Uterus (tissue), 2 donors: ENCODE data around the gene ATP10D.

Source experiments
- POLR2A ChIP-seq, 2 donors: fragments of 450-650 bp; IDR thresholded peaks; one replicate each; pipeline ENCODE4 v1.6.1; 2016; ENCODE audit warnings: antibody characterized with exemption in 2 of 2, mild to moderate bottlenecking in 1 of 2, moderate library complexity in 1 of 2
- TF ChIP-seq, protein P1 (sequence below), 4 experiments: fragments of 200-600 bp in 2 of 4; fragments of 450-650 bp in 2 of 4; sonication (generic) in 2 of 4; IDR thresholded peaks; one replicate each; pipeline ENCODE4 v1.5.1; 2016 to 2019; ENCODE audit warnings: antibody characterized with exemption in 4 of 4, mild to moderate bottlenecking in 2 of 4, moderate library complexity in 1 of 4

DNA sequence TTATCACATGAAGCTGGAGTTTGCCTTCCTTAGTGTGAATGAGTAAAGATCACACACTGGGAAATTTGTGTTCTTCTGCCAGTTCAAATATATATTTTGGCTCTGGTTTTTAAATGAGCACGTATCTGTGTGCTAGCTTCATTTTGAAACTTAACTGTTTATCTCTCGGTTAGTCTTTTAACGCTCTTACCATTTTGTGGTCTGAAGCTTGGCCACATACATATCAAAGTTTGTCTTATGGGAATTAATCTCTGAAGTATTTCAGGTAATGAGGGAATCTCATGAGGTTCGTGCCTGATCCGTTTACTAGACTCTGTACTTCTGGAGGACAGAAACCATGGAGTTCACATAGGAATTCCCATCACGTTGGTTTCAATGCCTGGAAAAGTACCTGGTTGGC lies 13.8 kb downstream of the ATP10D start:
- TF ChIP-seq POLR2A (IDR thresholded peaks at IDR 0.05), result no peak
- TF ChIP-seq, protein P1, sequence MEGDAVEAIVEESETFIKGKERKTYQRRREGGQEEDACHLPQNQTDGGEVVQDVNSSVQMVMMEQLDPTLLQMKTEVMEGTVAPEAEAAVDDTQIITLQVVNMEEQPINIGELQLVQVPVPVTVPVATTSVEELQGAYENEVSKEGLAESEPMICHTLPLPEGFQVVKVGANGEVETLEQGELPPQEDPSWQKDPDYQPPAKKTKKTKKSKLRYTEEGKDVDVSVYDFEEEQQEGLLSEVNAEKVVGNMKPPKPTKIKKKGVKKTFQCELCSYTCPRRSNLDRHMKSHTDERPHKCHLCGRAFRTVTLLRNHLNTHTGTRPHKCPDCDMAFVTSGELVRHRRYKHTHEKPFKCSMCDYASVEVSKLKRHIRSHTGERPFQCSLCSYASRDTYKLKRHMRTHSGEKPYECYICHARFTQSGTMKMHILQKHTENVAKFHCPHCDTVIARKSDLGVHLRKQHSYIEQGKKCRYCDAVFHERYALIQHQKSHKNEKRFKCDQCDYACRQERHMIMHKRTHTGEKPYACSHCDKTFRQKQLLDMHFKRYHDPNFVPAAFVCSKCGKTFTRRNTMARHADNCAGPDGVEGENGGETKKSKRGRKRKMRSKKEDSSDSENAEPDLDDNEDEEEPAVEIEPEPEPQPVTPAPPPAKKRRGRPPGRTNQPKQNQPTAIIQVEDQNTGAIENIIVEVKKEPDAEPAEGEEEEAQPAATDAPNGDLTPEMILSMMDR (IDR thresholded peaks at IDR 0.05), result no peak
